Stimulated activated CD4-positive, alpha-beta T cell treated with anti-CD3 and anti-CD28 coated beads, Interleukin-2, amount 100 ng/mL, for 24 hours (primary cell): ENCODE results near the gene CACNA1B.

Source experiments
- DNase-seq, 2 donors: peaks; one replicate each; pipeline ENCODE4 v3.0.0-alpha.2; 2020

Gene CACNA1B

GRCh38 chr9:137988051-137988450 lies 110.5 kb downstream of the CACNA1B start:
- DNase-seq = no peak

GRCh38 chr9:137988701-137989100 lies 111.1 kb downstream of the CACNA1B start:
- no peak for DNase-seq

GRCh38 chr9:137989156-137989555 lies 111.6 kb downstream of the CACNA1B start:
- no peak for DNase-seq

- no peak for DNase-seq
Observed at GRCh38 chr9:137989999-137990715, 112.6 kb downstream of the CACNA1B start.

GRCh38 chr9:138003485-138004190 lies 126.1 kb downstream of the CACNA1B start:
- no peak for DNase-seq

GRCh38 chr9:138006576-138007233 lies 129.1 kb downstream of the CACNA1B start:
- no peak for DNase-seq

GRCh38 chr9:138007566-138007917 lies 130.0 kb downstream of the CACNA1B start:
- DNase-seq = no peak

GRCh38 chr9:138007918-138008841 lies 130.6 kb downstream of the CACNA1B start:
- DNase-seq = no peak

GRCh38 chr9:138009016-138009802 lies 131.6 kb downstream of the CACNA1B start:
- DNase-seq = no peak

GRCh38 chr9:138009803-138010690 lies 132.5 kb downstream of the CACNA1B start:
- no peak for DNase-seq

- DNase-seq = no peak
Observed at GRCh38 chr9:138010861-138011260, 133.3 kb downstream of the CACNA1B start.

GRCh38 chr9:138011951-138012500 lies 134.4 kb downstream of the CACNA1B start:
- no peak for DNase-seq

- no peak for DNase-seq
Observed at GRCh38 chr9:138013273-138013672, 135.7 kb downstream of the CACNA1B start.

- DNase-seq = no peak
Observed at GRCh38 chr9:138013836-138014562, 136.4 kb downstream of the CACNA1B start.

GRCh38 chr9:138014563-138014945 lies 137.0 kb downstream of the CACNA1B start:
- no peak for DNase-seq

GRCh38 chr9:138015021-138015829 lies 137.6 kb downstream of the CACNA1B start:
- no peak for DNase-seq

- DNase-seq = no peak
Observed at GRCh38 chr9:138016406-138017187, 139.0 kb downstream of the CACNA1B start.

GRCh38 chr9:138017200-138017599 lies 139.6 kb downstream of the CACNA1B start:
- DNase-seq = no peak
